Activated gamma-delta T cell treated with anti-CD3 and anti-CD28 coated beads, Interleukin-2, amount 50 U/mL, for 16 hours (primary cell): Measurements from ENCODE around the gene RAB40A.
"Not testable (repeated sequence)": the region's sequence is repeated elsewhere in the genome, so short reads cannot be mapped to it uniquely, and the experiment has no call there.

Source experiments
- DNase-seq: peaks from one replicate; pipeline ENCODE4 v3.0.0-alpha.2; 2020; ENCODE audit warnings: low read depth

The RAB40A gene

GRCh38 chrX:103523605-103524004 is 4.3 kb upstream of the RAB40A start:
- no peak for DNase-seq

GRCh38 chrX:103520386-103520785 is 1.1 kb upstream of the RAB40A start:
- no peak for DNase-seq

DNA sequence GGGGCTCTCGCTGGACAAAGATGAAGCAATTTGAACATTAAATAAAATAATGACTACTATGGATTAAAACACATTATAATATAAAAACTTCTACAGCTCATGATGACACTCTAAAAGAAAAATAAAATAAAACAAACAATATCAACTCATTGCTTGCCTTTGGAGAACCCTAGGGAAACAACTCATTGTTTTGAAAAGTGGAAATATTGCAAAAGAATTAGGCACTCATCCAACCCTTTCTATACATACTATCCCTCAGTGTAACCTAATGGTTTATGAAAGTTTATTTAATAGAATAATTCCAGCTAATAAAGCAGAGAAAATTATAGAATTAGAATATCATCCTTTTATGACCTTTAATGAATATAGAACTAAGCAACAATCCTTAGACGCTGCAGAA is 718 bp downstream of the RAB40A start:
- DNase-seq = no peak

- no peak for DNase-seq
These were observed 2.0 kb downstream of the RAB40A start for GRCh38 chrX:103517246-103517645.

GRCh38 chrX:103513476-103514108 is 5.7 kb downstream of the RAB40A start:
- DNase-seq = no peak

GRCh38 chrX:103513067-103513466 is 6.2 kb downstream of the RAB40A start:
- DNase-seq = no peak

GRCh38 chrX:103510031-103510430 is 9.3 kb downstream of the RAB40A start:
- no peak for DNase-seq

GRCh38 chrX:103503853-103504207 is 15.5 kb downstream of the RAB40A start:
- DNase-seq = no peak

- no peak for DNase-seq
These were observed 16.0 kb downstream of the RAB40A start for GRCh38 chrX:103503163-103503852.

GRCh38 chrX:103498786-103499185 is 20.5 kb downstream of the RAB40A start:
- DNase-seq = no peak

GRCh38 chrX:103495786-103496185 is 23.5 kb downstream of the RAB40A start:
- DNase-seq = no peak

GRCh38 chrX:103493578-103493977 is 25.7 kb downstream of the RAB40A start:
- not testable (repeated sequence) for DNase-seq

- not testable (repeated sequence) for DNase-seq
These were observed 29.6 kb downstream of the RAB40A start for GRCh38 chrX:103489733-103490132.

- DNase-seq = no peak
These were observed 30.5 kb downstream of the RAB40A start for GRCh38 chrX:103488794-103489193.

- no peak for DNase-seq
These were observed 31.0 kb downstream of the RAB40A start for GRCh38 chrX:103488332-103488731.

DNA sequence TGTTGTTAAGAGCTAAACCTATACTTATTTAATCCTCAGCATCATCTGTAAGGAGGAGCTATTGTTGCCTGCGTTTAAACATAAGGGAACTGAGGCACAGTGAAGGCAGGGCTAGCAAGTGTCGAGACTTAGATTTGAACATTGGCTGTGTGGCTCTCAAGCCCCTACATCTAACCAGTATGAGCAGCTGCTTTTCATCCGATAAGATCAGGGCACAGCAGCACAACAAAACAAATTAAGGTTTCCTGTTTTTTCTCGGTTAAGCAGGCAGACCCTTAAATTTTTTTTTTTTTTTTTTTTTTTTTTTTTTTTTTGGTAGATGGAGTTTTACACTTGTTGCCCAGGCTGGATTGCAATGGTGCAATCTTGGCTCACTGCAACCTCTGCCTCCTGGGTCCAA is 35.6 kb downstream of the RAB40A start:
- DNase-seq = no peak

DNA sequence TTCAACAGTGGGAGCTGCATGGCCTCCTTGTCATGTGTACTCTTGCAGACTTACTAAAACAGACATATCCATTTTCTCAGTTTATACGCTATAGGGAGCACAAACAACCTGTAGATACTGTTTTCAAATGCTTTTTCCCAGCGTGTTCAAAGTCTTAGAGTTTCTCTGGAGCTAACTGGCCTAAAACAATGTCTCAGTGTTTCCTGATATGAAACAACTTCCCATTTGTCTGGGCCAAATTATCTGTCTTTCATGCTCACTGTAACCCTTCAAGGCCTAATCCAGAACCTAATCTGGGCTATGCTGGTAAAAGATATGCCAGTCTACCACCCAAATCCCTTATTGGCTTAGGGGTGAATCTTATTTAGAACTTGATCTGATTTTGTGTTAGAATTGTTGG is 38.8 kb downstream of the RAB40A start:
- no peak for DNase-seq

DNA sequence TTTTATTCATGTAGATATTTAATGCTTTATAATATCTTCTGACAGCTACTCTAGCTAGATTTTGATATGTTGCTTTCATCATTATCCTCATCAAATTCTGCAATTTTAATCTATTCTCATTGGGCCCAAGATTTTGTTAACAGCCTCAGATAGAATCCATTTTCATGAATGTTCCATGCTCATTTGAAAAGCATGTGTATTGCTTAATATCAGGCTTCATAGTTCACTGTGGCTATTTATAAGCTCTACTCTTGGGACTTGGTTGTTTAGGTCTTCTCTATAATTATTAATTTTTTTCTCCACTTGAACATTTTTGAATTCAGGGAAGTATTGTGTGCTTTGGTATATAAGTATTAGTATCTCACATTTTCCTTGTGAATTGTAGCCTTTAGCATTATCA is 41.8 kb downstream of the RAB40A start:
- DNase-seq = no peak

- no peak for DNase-seq
These were observed 43.9 kb downstream of the RAB40A start for GRCh38 chrX:103475381-103475780.

GRCh38 chrX:103469977-103470376 is 49.3 kb downstream of the RAB40A start:
- not testable (repeated sequence) for DNase-seq

DNA sequence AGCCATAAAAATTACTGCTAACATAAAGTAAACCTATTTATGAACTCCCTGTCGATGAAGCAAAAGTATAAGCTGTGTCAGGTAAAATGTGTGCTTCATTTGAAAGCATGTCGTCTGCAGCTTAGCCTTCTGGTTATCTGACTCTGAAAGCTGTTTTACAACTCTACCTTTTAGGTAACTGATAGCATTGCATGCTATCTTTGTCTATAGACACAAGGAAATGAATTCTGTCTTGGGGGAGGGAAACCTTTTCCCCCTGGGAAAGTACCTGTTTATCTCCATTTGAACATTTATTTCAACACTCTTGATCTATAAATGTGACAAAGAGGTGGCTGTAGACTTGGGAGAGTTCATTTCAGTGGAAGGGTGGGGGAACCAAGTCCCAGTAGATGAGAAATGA is 51.4 kb downstream of the RAB40A start:
- no peak for DNase-seq

GRCh38 chrX:103467156-103467555 is 52.1 kb downstream of the RAB40A start:
- DNase-seq = no peak

DNA sequence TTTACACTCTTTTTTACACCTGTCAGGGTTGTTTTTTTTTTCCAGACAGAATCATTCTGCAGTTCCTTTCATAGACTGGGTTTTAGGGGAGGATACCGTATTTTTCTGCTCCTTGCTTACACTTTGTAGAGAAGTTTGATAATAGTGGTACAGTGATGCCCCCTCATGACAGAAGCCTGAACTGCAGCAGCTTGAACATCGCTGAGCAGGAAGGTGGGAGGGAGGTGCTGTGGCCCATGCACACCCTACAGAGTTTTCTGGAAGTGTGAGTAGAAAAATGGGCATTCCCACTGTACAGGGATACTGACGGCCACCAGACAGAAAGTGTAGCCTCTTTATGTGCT is 54.5 kb downstream of the RAB40A start:
- peak; percentile 49 for DNase-seq

DNA sequence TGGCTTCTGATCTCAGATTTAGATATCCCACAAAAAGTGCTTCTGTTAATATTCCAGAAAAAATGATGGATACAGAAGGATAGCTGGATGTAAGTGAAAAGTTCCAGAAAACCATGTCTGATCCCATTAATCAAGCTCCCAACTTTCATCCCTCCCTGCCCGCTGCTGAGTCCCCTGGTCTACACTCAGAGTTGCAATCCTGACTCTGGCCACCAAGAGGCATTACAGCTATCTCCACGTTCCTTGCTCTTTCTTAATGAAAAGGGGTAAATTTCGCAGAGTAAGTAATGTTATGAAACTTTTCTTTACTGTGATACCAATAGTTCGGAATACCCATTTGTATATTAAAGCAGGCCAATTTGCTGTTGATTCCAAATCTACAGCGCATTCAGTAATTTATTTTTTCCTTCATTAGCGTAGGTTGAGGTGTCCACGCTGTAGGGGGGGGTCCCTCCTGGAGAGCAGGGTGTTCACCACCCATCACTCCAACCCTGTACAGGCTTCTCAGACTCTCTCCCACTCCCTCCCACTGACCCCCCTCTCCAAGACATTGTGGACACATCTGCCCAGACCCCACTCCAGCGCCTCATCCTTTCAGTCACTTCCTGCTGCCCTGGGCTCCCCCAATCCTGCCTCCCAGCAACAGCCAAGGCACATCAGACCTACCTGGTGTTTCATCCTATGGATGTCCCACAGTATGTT is 55.1 kb downstream of the RAB40A start:
- DNase-seq = no peak
